CD1c-positive myeloid dendritic cell (primary cell): ENCODE results near the gene CPE.

Source experiments
- DNase-seq: peaks from one replicate; pipeline ENCODE4 v3.0.0-alpha.2; 2016; ENCODE audit errors: extremely low spot score

CPE gene

DNA sequence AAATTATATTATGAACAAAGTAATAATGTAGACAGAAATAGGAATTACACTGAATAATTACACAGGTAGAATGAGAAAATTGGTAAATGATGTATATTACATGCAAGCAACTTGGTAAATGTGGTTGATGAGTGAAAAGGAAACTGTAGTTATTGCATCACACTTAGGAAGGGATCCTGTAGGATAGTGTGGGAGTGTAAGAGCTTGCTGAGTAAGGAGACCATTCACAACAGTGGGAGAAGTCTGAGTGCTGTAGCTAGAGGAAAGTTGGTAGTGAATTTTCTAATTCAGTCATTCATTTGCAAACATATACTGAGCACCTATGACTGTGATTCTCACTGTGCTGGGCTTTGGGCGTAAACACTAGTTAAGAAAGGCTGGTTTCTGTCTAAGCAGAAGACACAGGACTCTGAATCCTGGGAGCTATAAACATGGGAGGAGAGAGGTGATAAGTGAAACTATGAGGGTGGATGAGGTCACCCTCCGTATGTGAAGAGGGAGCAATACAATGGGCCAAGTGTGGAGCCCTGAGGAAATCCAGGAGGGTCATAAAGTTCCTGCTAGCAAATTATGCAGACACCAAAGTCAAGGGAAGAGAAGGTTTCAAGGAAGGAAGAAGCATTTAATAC lies 14.2 kb upstream of the CPE start:
- DNase-seq: peak; percentile 42

DNA sequence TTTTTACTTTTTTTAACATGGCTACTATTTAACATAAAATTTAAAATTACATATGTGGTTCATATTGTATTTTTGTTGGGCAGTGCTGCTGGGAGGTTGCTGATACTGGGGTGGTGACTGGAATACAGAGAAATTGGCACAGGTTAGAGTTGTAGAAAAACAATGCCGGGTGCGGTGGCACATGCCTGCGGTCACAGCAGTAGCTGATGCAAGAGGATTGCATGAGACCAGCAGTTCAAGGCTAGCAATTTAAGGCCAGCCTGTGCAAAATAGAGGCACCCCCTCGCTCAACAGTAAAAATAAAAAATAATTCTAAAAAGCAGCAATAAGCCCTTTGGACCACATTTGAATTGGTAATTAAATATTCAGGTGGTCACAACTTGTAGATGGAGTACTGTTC lies 11.8 kb upstream of the CPE start:
- DNase-seq: no peak

- no peak for DNase-seq
These were observed 10.7 kb upstream of the CPE start for GRCh38 chr4:165368114-165368513.

- no peak for DNase-seq
These were observed 10.2 kb upstream of the CPE start for GRCh38 chr4:165368567-165368966.

DNA sequence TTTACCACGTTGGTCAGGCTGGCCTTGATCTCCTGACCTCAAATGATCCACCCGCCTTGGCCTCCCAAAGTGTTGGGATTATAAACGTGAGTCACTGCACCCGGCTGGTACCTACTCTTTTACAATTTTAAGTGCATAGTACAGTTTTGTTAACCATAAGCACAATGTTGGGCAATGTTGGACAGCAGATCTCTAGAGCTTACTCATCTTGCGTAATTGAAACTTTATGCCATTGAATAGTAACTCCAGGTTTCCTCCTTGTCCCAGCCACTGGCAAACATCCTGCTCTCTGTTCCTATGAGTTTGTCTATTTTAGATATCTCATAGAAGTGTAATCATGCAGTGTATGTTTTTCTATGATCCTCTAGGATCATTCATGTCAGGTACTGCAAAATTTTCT lies 9.3 kb upstream of the CPE start:
- no peak for DNase-seq

- DNase-seq: no peak
These were observed 8.3 kb upstream of the CPE start for GRCh38 chr4:165370530-165370929.

GRCh38 chr4:165375465-165375864 lies 3.3 kb upstream of the CPE start:
- DNase-seq: no peak

GRCh38 chr4:165378398-165378744 lies 437 bp upstream of the CPE start:
- no peak for DNase-seq

- DNase-seq: no peak
These were observed 863 bp downstream of the CPE start for GRCh38 chr4:165379678-165380064.

DNA sequence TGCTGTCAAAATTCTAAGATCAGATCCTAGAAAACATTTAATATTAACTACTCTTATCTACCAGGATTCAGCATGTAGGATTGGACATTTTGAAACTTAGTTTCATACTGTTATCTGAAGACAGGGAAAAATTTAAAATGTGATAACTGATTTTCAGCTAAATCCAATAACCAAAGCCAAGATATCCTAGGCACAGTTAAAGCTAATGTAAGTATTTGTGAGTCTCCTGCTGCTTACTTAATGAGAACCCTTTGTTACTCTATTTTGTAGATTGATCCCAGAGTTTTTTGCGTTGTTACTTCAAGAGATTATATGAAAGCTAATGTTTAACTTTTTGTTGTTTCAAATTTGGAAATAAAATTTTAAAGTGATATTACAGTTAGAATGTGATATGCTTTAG lies 2.0 kb downstream of the CPE start:
- DNase-seq: no peak

GRCh38 chr4:165381821-165382373 lies 3.1 kb downstream of the CPE start:
- no peak for DNase-seq

GRCh38 chr4:165382640-165383039 lies 3.8 kb downstream of the CPE start:
- DNase-seq: no peak

DNA sequence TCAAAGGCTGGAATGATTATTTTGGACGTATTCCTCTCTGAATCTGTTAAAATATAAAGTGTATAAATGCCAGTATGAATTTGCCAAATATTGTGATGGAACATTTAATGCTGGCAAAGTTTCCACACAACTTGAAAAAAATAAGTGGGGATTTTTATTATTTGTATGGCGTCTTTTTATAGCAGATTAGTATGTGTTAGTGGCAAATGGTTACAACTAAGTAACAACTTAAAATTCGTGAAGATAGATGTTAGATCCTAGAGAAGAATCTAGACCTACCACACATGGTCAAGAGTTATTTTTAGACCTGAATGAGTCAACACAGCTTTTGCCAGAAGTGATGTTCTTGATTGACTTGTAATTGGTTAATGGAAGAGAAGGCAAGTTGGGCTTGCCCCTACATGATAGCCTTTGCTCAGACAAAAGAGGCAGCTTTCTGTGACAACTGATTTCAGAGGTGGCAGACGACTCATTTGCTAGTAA lies 4.8 kb downstream of the CPE start:
- DNase-seq: no peak

GRCh38 chr4:165384186-165384585 lies 5.4 kb downstream of the CPE start:
- no peak for DNase-seq

- DNase-seq: no peak
These were observed 5.8 kb downstream of the CPE start for GRCh38 chr4:165384598-165384997.

DNA sequence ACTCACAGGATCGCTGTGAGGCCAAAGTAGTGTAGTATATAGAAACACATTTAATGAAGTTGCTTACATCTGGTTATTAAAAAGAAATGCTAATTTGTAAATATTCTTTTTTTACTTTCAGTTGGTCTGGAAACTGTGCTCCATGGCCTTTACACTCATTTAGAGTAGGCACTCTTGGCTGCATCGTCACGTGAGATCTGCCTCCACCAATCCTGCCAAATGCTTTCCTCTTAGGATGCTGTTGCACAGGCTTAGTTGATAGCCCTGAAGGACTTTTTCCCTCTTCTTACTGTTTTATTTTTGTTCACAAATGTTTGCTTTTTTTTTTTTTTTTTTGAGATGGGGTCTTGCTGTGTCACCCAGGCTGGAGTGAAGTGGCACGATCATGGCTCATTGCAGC lies 6.3 kb downstream of the CPE start:
- no peak for DNase-seq

DNA sequence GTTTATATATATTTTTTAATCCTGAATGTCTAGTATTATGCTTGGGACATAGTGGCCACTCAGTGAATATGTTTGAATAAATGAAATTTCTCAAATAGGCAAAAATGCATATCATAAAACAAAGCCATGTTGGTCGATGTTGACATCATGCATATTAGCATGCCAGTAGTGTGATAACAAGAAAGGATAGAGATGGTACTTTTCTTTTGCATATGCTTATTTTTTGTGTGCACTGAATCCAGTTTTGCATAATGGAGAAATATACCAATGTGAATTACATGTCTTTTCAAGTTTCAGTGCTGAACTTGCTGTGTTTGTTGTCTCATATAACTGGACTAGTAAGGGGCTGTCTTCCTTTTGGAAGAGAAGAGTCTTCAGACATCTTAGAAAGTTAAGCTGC lies 7.5 kb downstream of the CPE start:
- DNase-seq: no peak

GRCh38 chr4:165388756-165389155 lies 9.9 kb downstream of the CPE start:
- no peak for DNase-seq

GRCh38 chr4:165393051-165393450 lies 14.2 kb downstream of the CPE start:
- DNase-seq: no peak

DNA sequence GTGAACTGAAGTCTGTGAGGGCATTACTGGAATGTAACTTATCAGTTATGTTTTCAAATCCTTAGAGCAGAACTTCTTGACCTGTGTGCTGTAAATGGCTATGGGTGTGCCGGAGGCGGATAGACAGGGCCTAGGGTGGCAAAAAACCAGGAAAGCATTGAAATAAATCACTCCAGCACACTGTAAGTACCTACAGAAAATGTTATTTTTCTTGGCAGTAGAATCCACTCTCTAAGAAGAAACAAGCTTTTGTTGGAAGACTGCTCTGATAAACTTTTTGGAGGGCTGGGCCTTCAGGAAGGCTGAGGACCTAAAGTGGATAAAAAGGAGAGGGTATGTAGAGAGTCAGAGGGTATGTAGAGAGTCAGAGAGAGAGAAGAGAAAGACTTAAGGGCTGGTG lies 14.9 kb downstream of the CPE start:
- DNase-seq: no peak

GRCh38 chr4:165394275-165394674 lies 15.5 kb downstream of the CPE start:
- DNase-seq: no peak

DNA sequence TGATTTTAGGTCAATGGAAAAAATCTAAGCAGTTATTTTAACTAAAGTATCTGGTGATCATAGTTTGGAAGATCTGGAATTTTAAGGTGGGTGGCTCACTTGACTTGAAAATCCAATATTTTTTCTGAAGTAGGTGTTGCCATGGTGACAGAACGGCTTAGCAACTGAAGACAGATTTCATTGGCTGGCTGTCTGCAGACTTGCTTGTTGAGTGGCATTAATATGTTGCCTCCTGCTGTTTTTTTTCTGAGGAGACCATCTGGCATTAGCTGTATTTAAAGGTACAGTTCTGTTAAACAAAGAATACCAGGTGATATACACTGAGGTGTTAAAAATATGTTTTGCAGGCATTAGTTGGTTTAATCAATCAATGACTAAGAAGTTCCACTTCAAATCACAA lies 19.8 kb downstream of the CPE start:
- DNase-seq: no peak

- no peak for DNase-seq
These were observed 23.6 kb downstream of the CPE start for GRCh38 chr4:165402375-165402774.

GRCh38 chr4:165403048-165403447 lies 24.2 kb downstream of the CPE start:
- no peak for DNase-seq
